Astrocyte of the spinal cord (primary cell): Measurements from ENCODE around the gene CD3D.

Experiments used
- DNase-seq: peaks from one replicate; pipeline ENCODE4 v3.0.0; 2011; ENCODE audit warnings: low read depth, low spot score
- H3K4me3 ChIP-seq: 2 replicates; pipeline ENCODE4 v1.5.1; 2011; ENCODE audit warnings: low read depth, mild to moderate bottlenecking, low read length, moderate library complexity
- in situ Hi-C: cut with HindIII; loops from 2 replicates; pipeline ENCODE4 v1.10.0; 2017; ENCODE audit warnings: low sequenced_read_pairs
- TF ChIP-seq, protein P1 (sequence below): IDR thresholded peaks from 2 replicates; pipeline ENCODE4 v1.5.1; 2012; ENCODE audit warnings: low read depth, mild to moderate bottlenecking, low read length, inconsistent platforms

Gene CD3D

DNA sequence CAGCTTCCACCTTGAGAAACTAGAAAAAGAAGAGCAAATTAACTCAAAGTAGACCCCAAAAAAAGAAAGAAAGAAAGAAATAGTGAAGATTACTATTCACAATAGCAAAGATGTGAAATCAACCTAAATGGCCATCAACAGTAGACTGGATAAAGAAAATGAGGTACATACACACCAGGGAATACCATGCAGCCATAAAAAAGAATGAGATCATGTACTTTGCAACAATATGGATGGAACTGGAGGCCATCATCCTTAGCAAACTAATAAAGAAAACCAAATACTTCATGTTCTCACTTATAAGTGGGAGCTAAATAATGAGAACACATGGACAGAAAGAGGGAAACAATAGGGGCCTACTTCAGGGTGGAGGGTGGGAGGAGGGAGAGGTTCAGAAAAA is 13.8 kb downstream of the CD3D start:
- in situ Hi-C loops = no loop called here
- TF ChIP-seq, protein P1, sequence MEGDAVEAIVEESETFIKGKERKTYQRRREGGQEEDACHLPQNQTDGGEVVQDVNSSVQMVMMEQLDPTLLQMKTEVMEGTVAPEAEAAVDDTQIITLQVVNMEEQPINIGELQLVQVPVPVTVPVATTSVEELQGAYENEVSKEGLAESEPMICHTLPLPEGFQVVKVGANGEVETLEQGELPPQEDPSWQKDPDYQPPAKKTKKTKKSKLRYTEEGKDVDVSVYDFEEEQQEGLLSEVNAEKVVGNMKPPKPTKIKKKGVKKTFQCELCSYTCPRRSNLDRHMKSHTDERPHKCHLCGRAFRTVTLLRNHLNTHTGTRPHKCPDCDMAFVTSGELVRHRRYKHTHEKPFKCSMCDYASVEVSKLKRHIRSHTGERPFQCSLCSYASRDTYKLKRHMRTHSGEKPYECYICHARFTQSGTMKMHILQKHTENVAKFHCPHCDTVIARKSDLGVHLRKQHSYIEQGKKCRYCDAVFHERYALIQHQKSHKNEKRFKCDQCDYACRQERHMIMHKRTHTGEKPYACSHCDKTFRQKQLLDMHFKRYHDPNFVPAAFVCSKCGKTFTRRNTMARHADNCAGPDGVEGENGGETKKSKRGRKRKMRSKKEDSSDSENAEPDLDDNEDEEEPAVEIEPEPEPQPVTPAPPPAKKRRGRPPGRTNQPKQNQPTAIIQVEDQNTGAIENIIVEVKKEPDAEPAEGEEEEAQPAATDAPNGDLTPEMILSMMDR = no peak
- no peak overlapping the region for H3K4me3 ChIP-seq
- no peak for DNase-seq

DNA sequence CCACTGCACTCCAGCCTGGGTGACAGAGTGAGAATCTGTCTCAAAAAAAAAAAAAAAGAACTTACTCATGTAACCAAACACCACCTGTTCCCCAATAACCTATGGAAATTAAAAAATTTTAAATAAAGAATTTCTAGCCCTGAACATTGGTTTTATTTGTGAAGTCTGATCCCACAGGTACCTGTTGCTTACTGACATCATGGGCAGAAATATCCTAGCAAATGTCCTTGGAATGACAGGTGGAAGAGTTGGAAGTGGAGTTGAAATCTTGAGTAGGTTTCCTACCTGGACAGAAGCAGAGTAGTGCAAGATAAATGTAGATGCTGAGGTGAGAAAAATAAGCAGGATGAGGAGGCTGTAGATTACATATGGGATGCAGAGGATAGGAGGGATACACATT is 17.2 kb downstream of the CD3D start:
- TF ChIP-seq, protein P1 = no peak
- no peak for DNase-seq
- in situ Hi-C loops = no loop called here
- no peak overlapping the region for H3K4me3 ChIP-seq

DNA sequence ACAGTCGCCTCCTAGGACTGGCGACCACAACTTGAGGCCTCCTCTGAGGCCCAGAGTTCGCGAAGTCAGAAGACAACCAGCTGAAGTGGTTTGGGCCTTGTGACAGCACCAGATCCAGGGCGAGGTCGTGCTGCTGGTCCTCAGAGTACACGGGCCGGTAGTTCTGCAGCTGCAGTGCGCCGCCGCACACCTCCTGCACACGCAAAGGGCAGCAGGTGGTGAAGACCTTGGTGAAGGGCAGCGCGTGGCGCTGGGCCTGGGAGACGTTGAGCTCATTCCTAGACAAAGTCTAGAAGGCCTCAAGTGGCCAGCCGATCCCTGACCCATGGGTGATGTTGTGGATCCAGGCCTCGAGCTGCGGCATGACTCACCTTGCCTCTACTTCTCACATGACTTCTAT is 19.8 kb downstream of the CD3D start:
- DNase-seq = no peak
- TF ChIP-seq, protein P1 = no peak
- in situ Hi-C loops = no loop called here
- no peak overlapping the region for H3K4me3 ChIP-seq

DNA sequence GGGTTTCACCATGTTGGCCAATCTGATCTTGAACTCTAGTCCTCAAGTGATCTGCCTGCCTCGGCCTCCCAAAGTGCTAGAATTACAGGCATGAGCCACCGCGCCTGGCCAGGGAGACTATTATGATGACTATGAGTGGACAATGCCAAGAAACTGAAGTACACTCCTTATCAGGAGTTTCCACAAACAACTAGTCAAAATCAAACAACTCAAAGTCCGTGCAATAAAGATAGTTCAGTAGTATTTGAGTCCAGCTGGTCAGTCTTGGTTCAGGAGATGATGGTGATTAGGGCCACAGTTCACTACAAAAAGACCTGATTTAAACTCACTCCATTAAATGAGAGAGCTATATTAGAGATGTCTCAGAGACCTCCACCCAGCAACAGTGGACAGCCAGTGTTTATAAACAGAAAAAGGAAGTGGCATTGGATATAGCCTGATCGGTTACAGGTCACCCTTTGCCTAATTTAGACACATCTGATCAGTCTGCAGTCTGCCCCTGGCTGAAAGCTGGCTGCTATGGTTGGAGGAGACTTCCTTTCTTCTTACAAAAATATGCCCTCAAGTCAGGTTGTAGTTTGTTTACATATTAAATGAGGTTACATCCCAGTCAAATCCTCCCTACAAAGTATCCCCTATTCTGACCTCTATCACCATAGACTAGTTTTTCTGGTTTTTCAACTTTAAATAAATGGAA is 21.0 kb downstream of the CD3D start:
- H3K4me3 ChIP-seq = no peak overlapping the region
- in situ Hi-C loops = no loop called here
- TF ChIP-seq, protein P1 = no peak
- no peak for DNase-seq

DNA sequence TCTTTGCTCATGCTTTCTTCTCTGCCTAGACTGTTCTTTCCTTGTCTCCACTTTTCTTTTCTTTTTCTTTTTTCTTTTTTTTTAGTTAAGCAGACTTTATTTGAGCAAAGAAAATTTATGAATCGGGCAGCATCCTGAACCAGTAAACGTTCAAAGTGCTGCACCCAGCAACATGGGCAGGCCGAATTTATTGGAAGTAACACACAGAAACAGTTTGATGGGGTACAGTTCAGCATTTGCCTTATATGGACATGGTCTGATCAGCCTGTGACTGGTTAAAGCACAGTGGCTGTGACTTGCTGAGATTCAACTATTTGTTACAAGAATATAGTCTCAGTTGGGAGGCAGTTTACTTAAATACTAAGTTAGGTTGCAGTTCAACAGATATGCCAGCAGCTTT is 22.0 kb downstream of the CD3D start:
- no peak overlapping the region for H3K4me3 ChIP-seq
- TF ChIP-seq, protein P1 = no peak
- in situ Hi-C loops = no loop called here
- no peak for DNase-seq

DNA sequence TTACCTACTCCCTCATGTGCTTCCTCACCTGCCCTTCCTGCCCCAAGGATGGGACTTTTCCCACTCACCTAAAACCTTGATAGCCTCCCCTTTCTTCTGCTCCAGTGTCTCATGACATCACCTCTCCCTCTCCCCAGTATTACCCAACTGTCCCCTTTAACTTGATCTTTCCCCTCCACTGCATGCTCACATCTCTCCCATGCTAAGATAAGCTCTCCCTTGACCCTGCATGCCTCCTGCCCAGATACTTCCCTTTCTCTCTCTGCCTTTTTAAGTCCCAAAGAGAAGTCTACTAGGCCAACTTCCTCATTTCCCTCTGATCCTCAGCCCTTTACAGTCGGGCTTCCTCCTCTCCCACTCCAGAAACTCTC is 23.2 kb downstream of the CD3D start:
- DNase-seq = no peak
- H3K4me3 ChIP-seq = no peak overlapping the region
- TF ChIP-seq, protein P1 = no peak
- in situ Hi-C loops = no loop called here
